OCI-LY7 (cell line): ENCODE measurements around the gene MED13. TPM values are rescaled to one million over a fixed set of nuclear protein-coding genes. Genes with fewer than 3 reads are reported as not detected.

Experiments
- BruUV-seq: library from RNA; stranded (reverse); fragments of 400-500 nt; replicated peaks from 2 replicates; lab custom pipeline; 2021; lab: Mats Ljungman, UMichigan
- CTCF ChIA-PET: fragments of 300-600 bp; sonication (Branson Sonifier 250); formaldehyde crosslinking; loops from one replicate; lab custom pipeline; 2022; ENCODE audit warnings: antibody characterized with exemption; ENCODE audit not compliant: unreplicated experiment; lab: Charles Lee
- POLR2A ChIA-PET: fragments of 300-600 bp; sonication (Branson Sonifier 250); formaldehyde crosslinking; loops from one replicate; lab custom pipeline; 2022; ENCODE audit warnings: antibody characterized with exemption; lab: Charles Lee
- DNase-seq: peaks from one replicate; pipeline ENCODE4 v3.0.0-alpha.2; 2015; ENCODE audit warnings: low spot score
- H2AFZ ChIP-seq: fragments of 200-600 bp; sonication (generic), shearing (Covaris generic); 2 replicates; pipeline ENCODE4 v1.6.1; 2014; ENCODE audit warnings: mild to moderate bottlenecking, antibody characterized with exemption, low read length, moderate library complexity
- H3K27ac ChIP-seq: fragments of 200-600 bp; sonication (generic); 2 replicates; pipeline ENCODE4 v1.5.1; 2014; ENCODE audit warnings: mixed run types, low read depth, mild to moderate bottlenecking, moderate library complexity, low read length, inconsistent platforms; ENCODE audit not compliant: poor library complexity, severe bottlenecking
- H3K36me3 ChIP-seq: fragments of 200-600 bp; sonication (generic); 2 replicates; pipeline ENCODE4 v1.6.1; 2014; ENCODE audit warnings: mild to moderate bottlenecking, antibody characterized with exemption, low read length, moderate library complexity, mixed read lengths; ENCODE audit not compliant: insufficient read depth
- H3K4me1 ChIP-seq: fragments of 200-600 bp; sonication (generic); 2 replicates; pipeline ENCODE4 v1.5.1; 2014; ENCODE audit warnings: mild to moderate bottlenecking, low read length; ENCODE audit not compliant: insufficient read depth, poor library complexity, severe bottlenecking
- H3K4me2 ChIP-seq: fragments of 200-600 bp; sonication (generic); 2 replicates; pipeline ENCODE4 v1.6.1; 2014; ENCODE audit warnings: mild to moderate bottlenecking, low read length
- H3K4me3 ChIP-seq: fragments of 200-600 bp; sonication (generic); 2 replicates; pipeline ENCODE4 v1.5.1; 2014; ENCODE audit warnings: mild to moderate bottlenecking, low read depth, low read length; ENCODE audit not compliant: poor library complexity, severe bottlenecking
- H3K79me2 ChIP-seq: fragments of 200-600 bp; sonication (generic); 2 replicates; pipeline ENCODE4 v1.6.1; 2016; ENCODE audit warnings: low read depth, mild to moderate bottlenecking, low read length, moderate library complexity, mixed read lengths; ENCODE audit not compliant: insufficient read depth
- H3K9me2 ChIP-seq: fragments of 200-600 bp; sonication (generic); 2 replicates; pipeline ENCODE4 v1.6.1; 2016; ENCODE audit warnings: mild to moderate bottlenecking, low read length, mixed read lengths; ENCODE audit not compliant: insufficient read depth
- H3K9me3 ChIP-seq: fragments of 200-600 bp; sonication (generic); 2 replicates; pipeline ENCODE4 v1.6.1; 2014; ENCODE audit warnings: mild to moderate bottlenecking, mixed run types, low read length, mixed read lengths
- H4K20me1 ChIP-seq: fragments of 200-600 bp; sonication (generic); 2 replicates; pipeline ENCODE4 v1.6.1; 2014; ENCODE audit warnings: mild to moderate bottlenecking, antibody characterized with exemption, low read length, moderate library complexity, mixed read lengths; ENCODE audit not compliant: insufficient read depth
- EZH2phosphoT487 ChIP-seq: fragments of 200-600 bp; sonication (generic); IDR thresholded peaks from 2 replicates; pipeline ENCODE4 v1.6.1; 2018; ENCODE audit warnings: low read depth, borderline replicate concordance, mild to moderate bottlenecking, mixed run types, antibody characterized with exemption, low read length, moderate library complexity, mixed read lengths
- intact Hi-C: fragments of 100-400 bp; cut with micrococcal nuclease; formaldehyde crosslinking; loops from one replicate; pipeline ENCODE4 v1.10.0; 2022; ENCODE audit not compliant: unreplicated experiment
- total RNA-seq, 2 experiments: library from RNA; depleted of rRNA in 1 of 2; stranded (reverse); fragments of >200 nt in 1 of 2; shearing (Covaris generic) in 1 of 2; gene quantifications; 2 replicates each; pipeline ENCODE4 v1.2.3, GENCODE V29; 2014 to 2022
- TF ChIP-seq, protein P1 (sequence below): fragments of 200-600 bp; sonication (generic); conservative IDR thresholded peaks from 2 replicates; pipeline ENCODE4 v1.5.1; 2014; ENCODE audit warnings: mild to moderate bottlenecking, antibody characterized with exemption, low read length, moderate library complexity, mixed read lengths

Gene MED13
- total RNA-seq, 2 experiments from 2014 or later: 42.3 to 70.8 TPM

DNA sequence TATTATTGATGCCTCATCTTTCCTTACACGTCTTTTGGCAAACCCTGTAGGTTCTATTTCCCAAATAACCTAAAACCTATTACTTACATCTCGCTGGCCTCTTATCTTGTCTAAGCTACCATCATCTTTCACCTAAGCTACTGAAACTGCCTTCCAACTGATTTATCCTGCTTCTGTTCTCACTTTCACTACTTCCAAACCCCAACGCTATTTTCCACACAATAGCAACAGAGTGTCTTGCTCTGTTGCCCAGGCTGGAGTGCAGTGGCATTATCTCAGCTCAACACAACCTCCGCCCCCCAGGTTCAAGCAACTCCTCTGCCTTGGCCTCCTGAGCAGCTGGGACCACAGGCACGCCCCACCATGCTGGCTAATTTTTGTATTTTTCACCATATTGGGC lies 84.5 kb downstream of the MED13 start:
- Histone ChIP-seq H3K4me1 (no peaks in the 10 kb centered on the region), H3K9me3 (no peaks in the 10 kb centered on the region), H3K4me3 (no peak overlapping the region), H2AFZ (no peak overlapping the region), H3K36me3 (peaks cover 96% of the 10 kb centered on the region), H3K27ac (no peak overlapping the region), H3K9me2 (no peaks in the 10 kb centered on the region), H4K20me1 (no peaks in the 10 kb centered on the region), H3K4me2 (no peak overlapping the region), H3K79me2 (peaks cover 10% of the 10 kb centered on the region; the same call in 1 of the 2 replicates)
- no peak for DNase-seq
- intact Hi-C loops: no loop called here
- ChIA-PET CTCF (interaction anchor here (0.6 to 0.9 kb wide), 2 partner anchors 129 to 616 kb away, joined by 3 read pairs; no protein-coding TSS in a partner anchor), POLR2A (interaction anchor here (0.5 to 1.1 kb wide), 2 partner anchors 14 to 21 kb away, joined by 3 to 6 read pairs; no protein-coding TSS in a partner anchor)
- BruUV-seq: no TSS peak
- no peak for TF ChIP-seq EZH2phosphoT487
- TF ChIP-seq, protein P1, sequence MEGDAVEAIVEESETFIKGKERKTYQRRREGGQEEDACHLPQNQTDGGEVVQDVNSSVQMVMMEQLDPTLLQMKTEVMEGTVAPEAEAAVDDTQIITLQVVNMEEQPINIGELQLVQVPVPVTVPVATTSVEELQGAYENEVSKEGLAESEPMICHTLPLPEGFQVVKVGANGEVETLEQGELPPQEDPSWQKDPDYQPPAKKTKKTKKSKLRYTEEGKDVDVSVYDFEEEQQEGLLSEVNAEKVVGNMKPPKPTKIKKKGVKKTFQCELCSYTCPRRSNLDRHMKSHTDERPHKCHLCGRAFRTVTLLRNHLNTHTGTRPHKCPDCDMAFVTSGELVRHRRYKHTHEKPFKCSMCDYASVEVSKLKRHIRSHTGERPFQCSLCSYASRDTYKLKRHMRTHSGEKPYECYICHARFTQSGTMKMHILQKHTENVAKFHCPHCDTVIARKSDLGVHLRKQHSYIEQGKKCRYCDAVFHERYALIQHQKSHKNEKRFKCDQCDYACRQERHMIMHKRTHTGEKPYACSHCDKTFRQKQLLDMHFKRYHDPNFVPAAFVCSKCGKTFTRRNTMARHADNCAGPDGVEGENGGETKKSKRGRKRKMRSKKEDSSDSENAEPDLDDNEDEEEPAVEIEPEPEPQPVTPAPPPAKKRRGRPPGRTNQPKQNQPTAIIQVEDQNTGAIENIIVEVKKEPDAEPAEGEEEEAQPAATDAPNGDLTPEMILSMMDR: no peak

- Histone ChIP-seq H3K27ac (no peak overlapping the region), H3K4me3 (no peak overlapping the region), H3K4me1 (no peaks in the 10 kb centered on the region), H3K9me2 (no peaks in the 10 kb centered on the region), H2AFZ (no peak overlapping the region), H3K79me2 (peaks cover 31% of the 10 kb centered on the region), H4K20me1 (no peaks in the 10 kb centered on the region), H3K9me3 (no peaks in the 10 kb centered on the region), H3K4me2 (no peak overlapping the region), H3K36me3 (peaks cover 93% of the 10 kb centered on the region)
- no TSS peak for BruUV-seq
- ChIA-PET CTCF (no interaction called here), POLR2A (interaction anchor here (1.3 kb wide), 1 partner anchor 11 kb away, joined by 3 read pairs; no protein-coding TSS in a partner anchor)
- DNase-seq: no peak
- intact Hi-C loops: no loop called here
- TF ChIP-seq, protein P1: no peak
- no peak for TF ChIP-seq EZH2phosphoT487
These were observed 91.0 kb downstream of the MED13 start for GRCh38 chr17:61974115-61974514.

- Histone ChIP-seq H3K4me3 (no peak overlapping the region), H3K4me1 (no peaks in the 10 kb centered on the region), H4K20me1 (no peaks in the 10 kb centered on the region), H3K4me2 (no peak overlapping the region), H3K79me2 (peaks cover 31% of the 10 kb centered on the region), H3K9me3 (no peaks in the 10 kb centered on the region), H3K9me2 (no peaks in the 10 kb centered on the region), H3K27ac (no peak overlapping the region), H3K36me3 (peaks cover 93% of the 10 kb centered on the region), H2AFZ (no peak overlapping the region)
- intact Hi-C loops: no loop called here
- CTCF ChIA-PET: no interaction called here
- no peak for DNase-seq
- no TSS peak for BruUV-seq
- TF ChIP-seq, protein P1: no peak
- no peak for TF ChIP-seq EZH2phosphoT487
- POLR2A ChIA-PET: no interaction called here
These were observed 92.8 kb downstream of the MED13 start for GRCh38 chr17:61972311-61972710.
